Sigmoid colon (tissue), 4 donors: ENCODE data around the gene ALDH3A2.

Source experiments
- CTCF ChIP-seq, 4 experiments: fragments of 450-650 bp in 3 of 4; fragments of 200-600 bp in 1 of 4; IDR thresholded peaks; one replicate each; pipeline ENCODE4 v1.5.1; 2016 to 2019; ENCODE audit warnings: antibody characterized with exemption in 4 of 4, mild to moderate bottlenecking in 3 of 4, moderate library complexity in 2 of 4
- POLR2AphosphoS5 ChIP-seq, 4 donors: sonication (generic); formaldehyde crosslinking; IDR thresholded peaks; one replicate each; pipeline ENCODE4 v1.6.1; 2017; ENCODE audit warnings: antibody characterized with exemption in 4 of 4

DNA sequence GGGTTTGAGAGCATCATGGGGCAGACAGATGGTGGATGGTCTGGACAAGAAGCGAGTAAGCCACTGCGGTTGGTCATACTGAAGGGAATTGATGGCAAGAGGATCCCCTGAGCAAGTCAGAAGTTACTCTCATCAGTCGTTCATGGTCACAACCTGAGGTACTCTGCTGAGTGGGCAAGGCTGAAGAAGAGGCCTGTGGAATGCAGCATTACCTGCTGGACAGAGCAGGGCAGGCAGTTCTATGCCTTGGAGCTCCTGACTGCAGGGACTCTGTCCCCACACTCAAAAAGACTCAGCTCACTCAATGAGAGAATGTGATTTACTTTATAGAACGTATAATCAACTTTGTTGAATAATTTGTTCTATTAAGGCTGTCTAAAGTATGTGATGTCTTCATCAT, 28.3 kb downstream of the ALDH3A2 start:
- no peak for TF ChIP-seq POLR2AphosphoS5 (IDR thresholded peaks at IDR 0.05)
- no peak for TF ChIP-seq CTCF (IDR thresholded peaks at IDR 0.05)
